ENCODE data around the gene OGN.
"Not testable (repeated sequence)": the region's sequence is repeated elsewhere in the genome, so short reads cannot be mapped to it uniquely, and the experiment has no call there.

OGN gene, protein sequence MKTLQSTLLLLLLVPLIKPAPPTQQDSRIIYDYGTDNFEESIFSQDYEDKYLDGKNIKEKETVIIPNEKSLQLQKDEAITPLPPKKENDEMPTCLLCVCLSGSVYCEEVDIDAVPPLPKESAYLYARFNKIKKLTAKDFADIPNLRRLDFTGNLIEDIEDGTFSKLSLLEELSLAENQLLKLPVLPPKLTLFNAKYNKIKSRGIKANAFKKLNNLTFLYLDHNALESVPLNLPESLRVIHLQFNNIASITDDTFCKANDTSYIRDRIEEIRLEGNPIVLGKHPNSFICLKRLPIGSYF

DNA sequence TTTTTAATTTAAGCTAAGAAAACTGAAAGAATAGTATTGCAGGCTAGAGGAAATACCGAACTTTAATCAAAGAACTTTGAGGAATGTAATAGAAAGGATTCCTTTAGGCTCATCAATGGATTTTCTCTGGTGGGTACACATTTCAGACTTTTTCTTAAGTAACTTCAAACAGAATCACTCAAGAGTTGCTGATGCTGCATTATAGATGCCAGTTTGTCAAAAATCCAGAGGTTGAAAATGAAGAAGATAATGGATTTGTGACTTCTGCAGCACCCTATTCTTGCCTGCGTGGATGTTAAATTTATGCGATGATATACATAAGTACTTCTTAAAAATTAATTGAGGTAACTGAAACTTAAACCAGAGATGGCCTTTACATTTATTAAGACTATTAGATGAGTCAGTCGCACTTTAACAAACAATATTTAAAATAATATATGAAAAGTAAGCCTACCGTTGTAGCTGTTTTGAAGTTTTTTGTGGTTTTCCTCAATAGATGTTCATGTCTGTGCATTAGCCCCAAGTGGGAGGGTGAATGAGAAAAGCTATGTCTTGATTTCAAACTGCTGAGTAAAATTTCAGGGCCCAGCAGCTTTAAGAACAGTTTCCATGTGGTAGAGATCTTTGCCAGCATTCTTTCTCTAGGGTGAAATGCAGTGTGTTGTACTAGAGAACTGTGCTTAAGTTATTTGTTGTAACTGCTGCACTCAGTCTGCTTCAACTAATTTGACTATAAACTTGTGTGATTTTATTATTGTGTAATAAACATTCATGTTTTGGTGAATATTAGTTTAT, at the start of gene OGN:
Gene OGN (minus strand): TSS at position 537 of the 795 bp plus-strand sequence. CDS start 1,171 bp downstream, outside the sequence.
- FAIRE-seq = no peak

DNA sequence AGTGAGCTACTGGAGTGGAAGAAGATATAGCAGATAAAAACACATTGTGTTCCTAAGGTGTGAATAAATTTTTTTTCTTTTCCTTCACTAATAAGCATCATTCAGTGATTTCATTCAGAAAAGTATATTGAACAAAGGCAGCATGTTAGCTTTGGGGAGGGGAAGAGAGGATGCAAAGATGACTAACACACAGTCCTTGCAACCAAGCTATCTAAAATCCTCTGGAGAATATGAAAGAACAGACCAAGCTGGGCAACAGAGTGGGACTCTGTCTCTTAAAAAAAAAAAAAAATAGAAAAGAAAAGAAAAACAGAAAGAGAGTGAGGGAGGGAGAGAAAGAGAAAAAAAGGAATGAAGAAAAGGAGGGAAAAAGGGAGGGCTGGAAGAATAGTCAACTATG, 42.2 kb upstream of the OGN start:
- FAIRE-seq = no peak

DNA sequence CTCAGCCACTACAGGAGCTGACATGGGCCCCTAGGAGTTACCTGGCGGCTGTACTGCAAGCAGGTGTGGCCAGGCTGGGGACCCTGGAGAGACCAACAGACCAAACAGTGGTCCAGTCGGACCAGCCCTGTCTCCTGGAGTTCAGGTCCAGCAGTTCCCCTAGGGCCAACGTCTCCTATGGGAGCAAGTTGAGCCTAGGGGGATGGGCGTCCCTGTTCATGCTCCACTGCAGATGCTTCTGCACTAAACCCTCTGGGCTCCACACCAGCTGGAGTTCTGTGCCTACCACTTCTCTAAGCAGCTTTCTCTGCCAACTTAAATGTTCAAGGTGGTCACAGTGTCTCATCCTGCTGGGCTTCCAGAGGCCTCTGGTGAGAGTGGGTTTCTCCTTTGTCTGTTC, 40.5 kb upstream of the OGN start:
- FAIRE-seq = no peak

DNA sequence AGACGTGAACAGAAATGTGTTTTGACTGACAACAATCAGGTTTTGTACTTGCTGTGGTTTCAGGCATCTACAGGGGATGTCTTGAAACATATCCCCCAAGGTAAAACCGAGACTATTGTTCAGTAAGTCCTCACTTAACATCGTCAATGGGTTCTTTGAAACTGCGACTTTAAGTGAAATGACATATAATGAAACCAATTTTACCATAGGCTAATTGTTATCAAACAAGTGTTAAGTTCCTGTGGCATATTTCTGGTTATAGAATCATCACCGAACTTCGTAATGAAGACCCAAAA, 36.3 kb upstream of the OGN start:
- no peak for FAIRE-seq

DNA sequence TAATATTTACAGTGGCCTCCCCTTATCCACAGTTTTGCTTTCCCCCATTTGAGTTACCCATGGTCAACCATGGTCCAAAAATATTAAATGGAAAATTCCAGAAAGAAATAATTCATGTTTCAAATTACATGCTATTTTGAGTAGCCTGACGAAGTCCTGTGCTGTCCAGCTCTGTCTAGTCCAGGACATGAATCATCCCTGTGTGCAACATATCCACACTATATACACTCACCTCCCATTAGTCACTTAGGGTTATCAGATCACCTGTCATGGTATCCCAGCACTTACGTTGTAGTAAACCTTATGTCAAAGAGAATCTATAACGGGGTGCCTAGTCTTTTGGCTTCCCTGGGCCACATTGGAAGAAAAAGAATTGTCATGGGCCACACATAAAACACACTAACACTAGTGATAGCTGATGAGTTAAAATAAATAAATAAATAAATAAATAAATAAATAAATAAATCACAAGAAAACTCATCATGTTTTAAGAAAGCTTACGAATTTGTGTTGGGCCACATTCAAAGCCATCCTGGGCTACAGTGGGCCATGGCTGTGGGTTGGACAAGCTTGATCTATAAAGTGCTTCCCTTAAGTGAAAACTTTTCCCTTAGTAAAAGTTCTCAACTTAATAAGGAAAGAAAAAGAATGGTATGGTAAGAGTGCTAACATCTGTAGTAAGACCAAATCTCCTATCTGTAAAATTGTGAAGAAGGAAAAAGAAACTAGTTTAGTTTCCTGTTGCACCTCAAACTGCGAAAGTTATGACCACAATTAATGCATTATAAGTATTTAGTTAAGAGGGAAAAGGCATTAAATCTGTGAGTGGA, 35.8 kb upstream of the OGN start:
- no peak for FAIRE-seq

DNA sequence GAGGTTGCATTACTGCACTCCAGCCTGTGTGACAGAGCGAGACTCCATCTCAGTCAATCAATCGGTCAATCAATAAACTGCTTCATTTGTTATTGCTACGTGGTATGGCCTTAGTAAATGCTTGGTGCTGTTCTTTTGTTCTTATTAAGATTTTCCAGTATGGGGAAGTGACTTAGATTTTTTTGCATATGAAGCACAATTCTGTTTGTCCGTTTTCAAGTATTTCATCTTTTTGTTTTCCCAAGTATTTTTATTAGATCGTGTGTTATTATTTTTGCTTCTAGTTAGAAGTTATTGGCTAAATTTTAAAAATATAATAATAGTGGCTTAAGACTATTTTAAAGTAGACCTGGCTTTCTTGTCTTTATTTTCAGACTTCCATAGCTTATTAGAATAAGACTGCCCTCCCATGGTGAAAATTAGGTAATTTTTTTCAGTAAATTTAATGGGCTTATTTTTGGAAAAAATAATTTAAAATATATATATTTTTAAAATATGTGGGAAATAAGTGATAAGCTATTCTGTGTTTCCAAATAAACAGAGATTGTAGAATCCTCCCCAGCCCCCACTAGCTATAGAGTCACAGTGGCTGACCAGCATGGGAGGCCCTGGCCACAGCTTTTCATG, 34.6 kb upstream of the OGN start:
- FAIRE-seq = peak; percentile 97

DNA sequence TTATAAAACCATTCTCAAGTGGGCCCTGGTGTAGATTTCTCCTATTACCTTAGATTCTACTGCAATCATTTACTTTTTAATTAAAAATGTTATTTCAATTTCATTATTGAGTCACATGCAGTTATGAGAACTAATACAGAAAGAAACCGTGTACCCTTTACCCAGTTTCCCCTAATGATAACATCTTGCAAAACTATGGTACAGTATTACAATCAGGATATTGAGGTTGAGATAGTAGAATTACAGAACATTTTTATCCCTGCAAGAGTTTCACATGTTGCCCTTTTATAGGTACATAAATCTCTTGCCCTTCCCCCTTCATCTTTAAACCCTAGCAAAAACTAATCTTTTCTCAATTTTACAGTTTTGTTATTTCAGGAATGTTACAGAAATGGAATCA, 30.9 kb upstream of the OGN start:
- FAIRE-seq = no peak

DNA sequence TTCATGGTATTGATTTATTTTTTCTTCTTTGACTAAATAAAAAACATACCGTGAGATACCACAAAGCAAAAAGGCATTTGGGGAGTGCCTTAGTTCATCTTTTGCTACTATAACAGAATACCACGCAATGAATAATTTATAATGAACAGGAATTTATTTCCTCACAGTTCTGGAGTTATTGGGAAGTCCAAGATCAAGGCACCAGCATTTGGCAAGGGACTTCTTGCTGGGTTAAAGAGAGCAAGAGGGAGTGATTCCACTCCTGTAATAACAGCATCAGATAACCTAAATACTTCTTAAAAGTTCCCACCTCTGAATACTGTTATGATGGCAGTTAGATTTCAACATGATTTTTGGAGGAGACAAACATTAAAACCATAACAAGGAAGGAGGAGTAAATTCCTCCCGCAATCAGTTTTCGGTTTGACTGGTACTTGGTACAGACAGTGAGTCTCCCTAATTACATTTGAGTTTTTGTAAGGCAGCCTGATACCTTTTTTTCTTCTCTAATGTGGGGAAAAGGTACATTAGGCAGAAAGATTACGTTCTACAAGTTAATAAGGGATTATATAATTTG, 28.7 kb upstream of the OGN start:
- FAIRE-seq = no peak

DNA sequence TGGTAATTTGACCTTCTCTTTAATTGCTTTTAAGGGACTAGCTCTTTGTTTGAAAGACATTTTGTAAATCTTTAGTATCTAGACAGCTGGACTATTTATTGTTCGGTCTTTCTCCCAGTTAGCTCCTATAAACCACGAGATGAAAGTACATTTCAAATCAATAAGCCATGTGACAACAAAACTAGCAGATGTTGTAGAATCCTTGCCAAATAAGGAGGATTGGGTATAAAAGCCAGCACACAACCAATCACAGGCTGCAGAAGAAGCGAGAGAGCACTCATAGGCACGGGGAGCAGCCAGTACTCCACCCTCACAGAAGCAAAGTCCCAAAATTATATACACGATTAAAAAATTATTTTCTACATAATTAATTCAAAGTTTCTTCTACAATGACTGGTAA, 28.0 kb upstream of the OGN start:
- no peak for FAIRE-seq

DNA sequence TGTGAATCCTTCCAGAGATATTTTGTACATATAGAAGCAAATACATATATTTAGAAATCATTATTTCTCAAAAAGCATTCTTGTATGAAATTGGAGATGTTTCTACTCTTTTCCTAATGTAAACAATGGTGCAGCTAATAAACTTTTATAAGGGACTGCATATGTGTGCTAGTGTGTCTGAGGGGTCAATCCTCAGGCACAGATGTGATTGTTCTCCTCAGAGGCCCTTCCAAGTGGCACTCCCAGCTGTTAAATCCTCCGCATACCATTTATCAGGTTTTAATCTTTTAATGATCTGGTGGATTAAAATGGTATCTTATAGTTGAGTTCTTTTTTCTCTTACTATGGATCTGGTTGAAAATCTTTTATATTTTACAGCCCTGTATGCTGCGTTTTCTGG, 25.5 kb upstream of the OGN start:
- no peak for FAIRE-seq

DNA sequence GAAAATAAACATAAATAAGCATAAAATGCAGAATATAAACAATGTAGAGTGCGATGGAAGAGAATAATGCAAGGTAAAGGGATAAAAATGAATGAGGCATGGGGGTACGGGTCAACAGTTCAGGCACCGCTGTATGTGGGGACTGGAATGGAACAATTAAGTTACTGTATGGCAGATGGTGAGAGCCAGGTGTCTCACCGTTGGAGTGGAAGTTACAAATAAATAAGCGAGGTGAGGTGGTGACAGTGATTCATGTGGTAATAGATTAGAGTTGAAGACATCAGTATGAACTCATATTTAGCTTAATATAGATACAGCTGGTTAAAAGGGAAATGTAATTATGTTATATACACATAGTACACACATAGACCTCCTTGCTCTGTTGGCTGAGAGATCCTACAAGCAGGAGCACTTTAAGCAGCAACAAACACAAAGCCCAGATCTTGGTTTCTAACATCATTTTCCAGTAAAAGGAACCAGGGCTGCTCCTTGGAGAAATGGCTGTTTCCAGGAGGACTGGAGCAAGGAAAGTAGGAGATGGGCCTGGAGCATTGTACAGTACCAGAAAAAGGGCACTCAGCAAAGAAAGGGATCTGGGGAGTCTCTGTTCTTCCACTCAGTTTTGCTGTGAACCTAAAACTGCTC, 22.2 kb upstream of the OGN start:
- no peak for FAIRE-seq

DNA sequence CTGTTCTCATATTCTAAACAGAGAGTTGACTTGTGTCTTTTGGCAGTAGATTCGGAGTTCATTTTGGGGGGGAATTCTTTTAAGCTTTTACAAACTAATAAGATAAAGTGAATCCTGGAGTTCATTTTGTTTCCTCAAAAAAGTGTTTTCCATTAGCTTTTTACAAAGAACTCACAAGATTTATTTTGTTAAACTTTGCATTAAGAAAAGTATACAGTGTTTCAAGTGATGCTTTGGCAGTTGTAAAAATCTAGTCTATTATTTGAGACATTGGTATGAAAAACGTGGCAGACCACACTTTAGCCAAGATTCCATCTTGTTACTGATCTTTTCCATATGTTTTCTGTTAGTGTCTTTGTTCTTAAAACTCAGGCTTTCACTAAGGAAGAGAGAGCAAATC, 21.1 kb upstream of the OGN start:
- FAIRE-seq = no peak

DNA sequence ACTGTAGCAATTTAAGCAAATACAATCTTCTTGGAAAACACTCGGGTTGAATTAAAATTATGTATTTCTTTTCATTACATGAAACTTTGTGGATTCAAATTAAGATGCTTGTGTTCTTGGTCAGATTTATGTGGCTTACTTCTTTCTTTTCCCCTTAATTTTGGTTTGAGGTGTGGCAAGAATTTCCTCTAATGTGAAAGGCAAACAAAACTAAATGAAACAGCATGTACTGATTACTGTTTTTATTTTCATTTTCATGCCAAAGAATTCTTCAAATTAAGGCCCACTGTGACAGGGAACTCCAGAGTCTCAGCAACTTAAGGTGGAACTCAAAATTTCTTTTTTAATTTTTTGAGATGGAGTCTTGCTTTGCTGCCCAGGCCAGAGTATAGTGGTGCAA, 20.0 kb upstream of the OGN start, which contains the start of gene OMD:
Gene OMD (minus strand): TSS at position 132 of the 400 bp plus-strand sequence. CDS start 6,913 bp downstream, outside the sequence.
- no peak for FAIRE-seq

DNA sequence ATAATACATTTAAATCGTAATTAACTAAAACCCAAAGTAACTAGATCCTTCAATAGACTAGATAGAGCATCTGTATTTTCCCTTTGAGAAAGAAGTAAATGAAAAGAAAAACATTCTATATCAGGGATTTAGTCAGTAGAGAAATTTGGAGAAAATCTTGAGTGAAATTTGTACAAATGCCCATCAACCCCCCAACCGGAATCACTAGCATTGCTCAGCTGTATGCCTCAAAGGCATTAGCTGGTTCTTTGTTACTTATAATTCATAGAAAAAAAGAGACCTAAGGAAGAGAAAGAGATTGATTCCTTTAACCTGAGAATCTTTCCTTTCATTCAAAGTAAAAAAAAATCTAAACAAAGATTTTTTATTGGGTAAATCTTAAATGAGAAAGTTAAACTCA, 19.2 kb upstream of the OGN start:
- no peak for FAIRE-seq

DNA sequence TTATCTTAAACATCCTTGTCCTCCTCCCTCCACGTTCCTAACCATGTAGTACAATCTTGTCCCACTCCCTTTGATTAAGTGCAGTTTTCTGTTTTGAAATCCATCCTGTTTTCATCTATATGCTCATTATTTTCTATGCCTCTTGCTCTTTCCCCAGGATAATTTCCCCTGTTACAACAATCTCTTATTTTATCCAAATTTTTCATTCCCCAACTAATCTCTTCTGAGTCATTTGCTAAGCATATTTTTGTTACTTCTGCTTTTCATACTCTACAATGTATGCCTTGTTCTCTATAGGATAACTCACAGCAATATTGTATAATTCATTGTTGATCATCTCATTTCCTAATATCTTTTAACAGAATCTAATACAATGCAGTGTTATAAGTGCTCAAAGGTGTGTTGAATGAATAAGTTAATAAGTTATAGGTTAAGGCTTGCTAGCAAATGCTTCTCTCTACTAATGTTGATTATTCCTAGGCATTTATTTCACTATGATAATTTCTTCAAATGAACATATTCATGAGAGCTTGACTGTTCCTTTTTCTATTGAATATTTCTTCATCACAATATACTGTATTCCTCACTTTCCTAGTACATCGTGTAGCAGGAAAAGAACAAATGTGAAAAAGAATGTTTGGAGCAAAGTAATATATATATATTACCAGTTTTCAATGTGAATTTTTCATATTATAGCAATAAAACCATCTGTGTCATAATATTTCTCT, 18.4 kb upstream of the OGN start:
- peak; percentile 23 for FAIRE-seq

DNA sequence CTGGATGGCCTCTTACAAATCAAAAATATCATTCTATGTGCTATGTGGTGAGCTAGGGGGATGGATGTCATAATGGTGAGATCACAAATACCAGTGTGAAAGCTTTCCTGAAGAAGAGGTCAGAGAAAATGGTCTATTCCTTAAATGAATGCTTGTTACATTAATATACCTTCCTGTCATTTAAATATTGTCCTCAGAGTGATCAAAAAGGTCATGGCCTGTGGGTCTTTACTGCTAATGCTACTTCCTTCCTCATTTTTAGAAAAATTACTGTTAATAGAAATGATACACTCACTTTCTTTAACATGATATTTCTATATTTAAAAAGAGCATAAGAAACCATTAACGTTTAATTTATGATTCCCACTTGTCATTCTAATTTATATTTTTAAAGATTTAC, 10.2 kb upstream of the OGN start:
- no peak for FAIRE-seq

DNA sequence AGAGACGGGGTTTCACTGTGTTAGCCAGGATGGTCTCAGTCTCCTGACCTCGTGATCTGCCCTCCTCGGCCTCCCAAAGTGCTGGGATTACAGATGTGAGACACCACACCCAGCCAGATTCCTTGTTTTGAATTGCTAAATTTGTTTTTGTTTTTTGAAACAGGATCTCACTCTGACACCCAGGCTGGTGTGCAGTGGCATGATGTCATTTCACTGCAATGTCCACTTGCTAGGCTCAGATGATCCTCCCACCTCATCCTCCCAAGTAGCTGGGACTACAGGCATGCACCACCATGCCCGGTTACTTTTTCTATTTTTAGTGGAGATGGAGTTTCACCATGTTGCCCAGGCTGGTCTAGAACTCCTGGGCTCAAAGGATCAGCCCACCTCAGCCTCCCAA, 6.8 kb upstream of the OGN start:
- FAIRE-seq = not testable (repeated sequence)

DNA sequence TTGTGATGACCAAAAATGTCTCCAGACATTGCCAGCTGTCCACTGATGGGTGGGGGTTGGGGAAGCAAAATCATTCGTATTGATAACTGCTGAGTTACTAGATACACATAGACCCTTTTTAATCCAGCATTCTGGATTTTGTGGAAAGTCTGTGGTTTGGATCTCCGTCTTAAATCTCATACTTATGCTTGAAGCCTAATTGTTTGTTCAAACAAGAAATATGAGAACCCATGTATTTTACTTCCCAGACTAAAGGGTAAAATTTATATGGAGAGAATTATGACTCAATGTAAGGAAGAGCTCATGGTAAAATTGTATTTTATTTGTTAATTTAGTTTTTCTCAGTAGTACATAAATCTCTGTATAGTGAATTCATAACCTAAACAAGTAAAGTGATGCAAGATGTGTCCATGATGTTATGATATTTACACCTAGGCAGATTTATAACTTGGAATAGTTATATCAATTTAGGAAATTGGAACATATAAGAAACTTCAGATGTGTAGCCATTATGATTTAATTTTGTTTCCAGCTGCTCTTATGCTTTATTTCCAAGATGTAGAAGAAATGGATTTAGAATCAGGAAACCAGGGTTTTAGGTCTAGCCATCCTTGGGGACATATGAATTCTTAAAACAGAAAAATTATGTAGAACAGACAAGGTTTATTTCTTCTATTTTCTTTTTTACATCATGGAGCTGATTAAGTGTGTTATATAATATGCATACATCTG, 4.5 kb upstream of the OGN start:
- FAIRE-seq = no peak

DNA sequence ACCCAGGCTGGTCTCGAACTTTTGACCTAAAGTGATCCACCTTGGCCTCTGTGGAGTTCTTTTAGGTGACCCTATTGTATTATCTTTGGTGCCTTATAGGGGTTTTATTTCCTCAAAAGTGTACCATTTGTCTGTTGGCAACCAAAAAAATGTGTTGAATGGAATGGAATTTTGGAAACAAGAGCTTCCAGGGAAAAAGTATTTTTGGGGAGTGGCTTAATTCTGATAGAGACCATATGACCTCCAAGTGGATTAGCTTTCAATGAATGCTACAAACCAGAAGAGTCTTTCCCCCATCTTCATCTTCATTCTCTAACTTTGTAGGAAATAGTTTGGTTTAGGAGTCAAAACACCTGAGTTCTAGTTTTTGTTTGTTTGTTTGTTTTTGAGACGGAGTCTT, 3.4 kb upstream of the OGN start:
- FAIRE-seq = no peak

DNA sequence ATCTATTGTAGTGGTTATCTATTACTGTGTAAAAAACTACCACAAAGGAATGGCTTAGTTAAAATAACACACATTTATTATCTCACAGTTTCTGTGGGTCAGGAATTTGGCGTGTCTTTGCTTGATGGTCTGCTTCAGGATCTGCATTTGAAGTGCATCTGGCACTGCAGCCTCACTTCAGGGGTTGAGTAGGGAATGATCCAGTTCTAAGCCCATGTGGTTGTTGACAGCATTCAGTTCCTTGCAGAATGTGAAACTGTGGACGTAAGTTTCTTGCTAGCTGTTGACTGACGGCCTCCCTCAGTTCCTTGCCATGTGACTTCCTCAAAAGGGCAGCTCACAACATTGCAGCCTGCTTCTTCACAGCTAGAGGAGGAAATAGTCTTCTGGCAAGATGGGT, 2.1 kb upstream of the OGN start:
- no peak for FAIRE-seq

DNA sequence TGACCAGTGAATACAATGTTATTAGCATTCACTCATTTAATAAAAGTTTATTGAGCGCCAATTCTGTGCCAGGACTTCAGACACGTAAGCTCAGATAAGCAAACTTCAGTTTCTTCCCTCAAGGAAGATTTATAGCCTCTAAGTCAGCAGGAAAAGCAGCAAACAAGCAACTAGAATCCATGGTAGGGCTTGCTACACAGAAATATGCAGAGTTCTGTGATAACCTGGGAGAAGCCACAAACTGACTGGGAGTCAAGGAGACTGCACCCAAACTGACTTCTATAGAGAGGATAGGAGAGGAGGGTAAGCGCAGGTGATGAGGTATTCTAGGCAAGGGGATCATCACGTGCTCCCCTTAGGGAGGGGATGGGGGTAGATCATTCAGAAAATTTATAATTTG, 1.4 kb upstream of the OGN start:
- FAIRE-seq = no peak
